ENCODE data around the gene LARP4B. TPM values are rescaled to one million over a fixed set of nuclear protein-coding genes. Genes with fewer than 3 reads are reported as not detected.

The LARP4B gene
- total RNA-seq, 2 experiments from 2014 or later, result 64.8 to 143 TPM

GRCh38 chr10:845526-845925 lies 86.0 kb downstream of the LARP4B start:
- POLR2A ChIA-PET, result no interaction called here
- H4K20me1 ChIP-seq (ENCODE audit: insufficient read depth, low read length), result no peaks in the 10 kb centered on the region
- TF ChIP-seq EZH2phosphoT487 (IDR thresholded peaks at IDR 0.05; ENCODE audit: borderline replicate concordance, low read depth, low read length) (no peak), CTCF (conservative IDR thresholded peaks at IDR 0.05; ENCODE audit: low read length) (no peak)
- H3K4me1 ChIP-seq (ENCODE audit: insufficient read depth, low read length, poor library complexity, severe bottlenecking), result no peaks in the 10 kb centered on the region
- H3K9me2 ChIP-seq (ENCODE audit: insufficient read depth, low read length), result no peaks in the 10 kb centered on the region
- H2AFZ ChIP-seq (ENCODE audit: low read length), result no peak overlapping the region
- H3K36me3 ChIP-seq (ENCODE audit: insufficient read depth, low read length), result peaks cover 100% of the 10 kb centered on the region
- CTCF ChIA-PET (ENCODE audit: unreplicated experiment), result no interaction called here
- no peak overlapping the region for H3K4me2 ChIP-seq (ENCODE audit: low read length)
- peaks cover 36% of the 10 kb centered on the region for H3K79me2 ChIP-seq (ENCODE audit: insufficient read depth, low read depth, low read length)
- BruUV-seq (replicated peaks), result no TSS peak
- H3K4me3 ChIP-seq (ENCODE audit: low read depth, low read length, poor library complexity, severe bottlenecking), result no peak overlapping the region
- H3K27ac ChIP-seq (ENCODE audit: low read depth, low read length, poor library complexity, severe bottlenecking), result no peak overlapping the region
- no peak for DNase-seq (ENCODE audit: low spot score)
- H3K9me3 ChIP-seq (ENCODE audit: low read length), result peaks cover 12% of the 10 kb centered on the region
- intact Hi-C loops (cut with micrococcal nuclease; ENCODE audit: unreplicated experiment), result no loop called here

GRCh38 chr10:844552-844951 lies 87.0 kb downstream of the LARP4B start:
- intact Hi-C loops (cut with micrococcal nuclease; ENCODE audit: unreplicated experiment), result no loop called here
- peaks cover 28% of the 10 kb centered on the region for H3K79me2 ChIP-seq (ENCODE audit: insufficient read depth, low read depth, low read length)
- BruUV-seq (replicated peaks), result no TSS peak
- H3K9me3 ChIP-seq (ENCODE audit: low read length), result peaks cover 2% of the 10 kb centered on the region; the same call in 1 of the 2 replicates
- POLR2A ChIA-PET, result no interaction called here
- no peak overlapping the region for H3K4me3 ChIP-seq (ENCODE audit: low read depth, low read length, poor library complexity, severe bottlenecking)
- CTCF ChIA-PET (ENCODE audit: unreplicated experiment), result no interaction called here
- H3K4me2 ChIP-seq (ENCODE audit: low read length), result no peak overlapping the region
- H4K20me1 ChIP-seq (ENCODE audit: insufficient read depth, low read length), result no peaks in the 10 kb centered on the region
- H2AFZ ChIP-seq (ENCODE audit: low read length), result no peak overlapping the region
- H3K27ac ChIP-seq (ENCODE audit: low read depth, low read length, poor library complexity, severe bottlenecking), result no peak overlapping the region
- H3K36me3 ChIP-seq (ENCODE audit: insufficient read depth, low read length), result peaks cover 100% of the 10 kb centered on the region
- H3K4me1 ChIP-seq (ENCODE audit: insufficient read depth, low read length, poor library complexity, severe bottlenecking), result no peaks in the 10 kb centered on the region
- H3K9me2 ChIP-seq (ENCODE audit: insufficient read depth, low read length), result no peaks in the 10 kb centered on the region
- TF ChIP-seq CTCF (conservative IDR thresholded peaks at IDR 0.05; ENCODE audit: low read length) (no peak), EZH2phosphoT487 (IDR thresholded peaks at IDR 0.05; ENCODE audit: borderline replicate concordance, low read depth, low read length) (no peak)
- no peak for DNase-seq (ENCODE audit: low spot score)

- intact Hi-C loops (cut with micrococcal nuclease; ENCODE audit: unreplicated experiment), result no loop called here
- H3K79me2 ChIP-seq (ENCODE audit: insufficient read depth, low read depth, low read length), result peaks cover 20% of the 10 kb centered on the region; the same call in 1 of the 2 replicates
- no peaks in the 10 kb centered on the region for H3K4me1 ChIP-seq (ENCODE audit: insufficient read depth, low read length, poor library complexity, severe bottlenecking)
- no peak overlapping the region for H3K4me2 ChIP-seq (ENCODE audit: low read length)
- no peaks in the 10 kb centered on the region for H3K9me3 ChIP-seq (ENCODE audit: low read length)
- H4K20me1 ChIP-seq (ENCODE audit: insufficient read depth, low read length), result no peaks in the 10 kb centered on the region
- DNase-seq (ENCODE audit: low spot score), result no peak
- no peaks in the 10 kb centered on the region for H3K9me2 ChIP-seq (ENCODE audit: insufficient read depth, low read length)
- ChIA-PET POLR2A (interaction anchor here (1.0 kb wide), 1 partner anchor 8 kb away, joined by 3 read pairs; no protein-coding TSS in a partner anchor), CTCF (ENCODE audit: unreplicated experiment) (no interaction called here)
- no peak overlapping the region for H3K27ac ChIP-seq (ENCODE audit: low read depth, low read length, poor library complexity, severe bottlenecking)
- peaks cover 100% of the 10 kb centered on the region for H3K36me3 ChIP-seq (ENCODE audit: insufficient read depth, low read length)
- H2AFZ ChIP-seq (ENCODE audit: low read length), result no peak overlapping the region
- no peak overlapping the region for H3K4me3 ChIP-seq (ENCODE audit: low read depth, low read length, poor library complexity, severe bottlenecking)
- no peak for TF ChIP-seq CTCF (conservative IDR thresholded peaks at IDR 0.05; ENCODE audit: low read length)
- BruUV-seq (replicated peaks), result no TSS peak
Observed at GRCh38 chr10:843703-844102, 87.8 kb downstream of the LARP4B start.

All from OCI-LY7 (cell line).